ENCODE measurements around the gene DHX30. TPM values are rescaled to one million over a fixed set of nuclear protein-coding genes. Genes with fewer than 3 reads are reported as not detected.
A peak's percentile ranks its signal among the peaks of the same experiment; 100 is the strongest.

Gene DHX30
- total RNA-seq, 1 experiment from 2014 or later = 65.1 TPM

DNA sequence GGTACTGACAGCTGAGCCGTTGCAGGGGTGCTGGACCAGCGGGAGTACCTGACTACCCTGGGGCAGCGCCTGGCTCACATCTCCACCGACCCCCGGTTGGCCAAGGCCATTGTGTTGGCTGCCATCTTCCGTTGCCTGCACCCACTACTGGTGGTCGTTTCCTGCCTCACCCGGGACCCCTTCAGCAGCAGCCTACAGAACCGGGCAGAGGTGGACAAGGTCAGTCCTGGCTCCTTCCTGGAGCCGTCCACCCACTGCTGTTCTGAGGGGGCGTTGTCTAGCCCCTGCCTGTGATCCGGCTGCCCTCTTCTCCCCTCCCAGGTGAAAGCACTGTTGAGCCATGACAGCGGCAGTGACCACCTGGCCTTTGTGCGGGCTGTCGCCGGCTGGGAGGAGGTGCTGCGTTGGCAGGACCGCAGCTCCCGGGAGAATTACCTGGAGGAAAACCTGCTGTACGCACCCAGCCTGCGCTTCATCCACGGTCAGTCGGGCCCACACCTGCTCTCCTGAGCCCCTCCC, 45.7 kb downstream of the DHX30 start:
- TF ChIP-seq TCF7L2 (IDR thresholded peaks at IDR 0.05; ENCODE audit: low read depth, low read length) = no peak
- TF ChIP-seq SIN3A (IDR thresholded peaks at IDR 0.05; ENCODE audit: borderline replicate concordance, insufficient read depth, low read depth, low read length) = no peak
- TF ChIP-seq, protein P1, sequence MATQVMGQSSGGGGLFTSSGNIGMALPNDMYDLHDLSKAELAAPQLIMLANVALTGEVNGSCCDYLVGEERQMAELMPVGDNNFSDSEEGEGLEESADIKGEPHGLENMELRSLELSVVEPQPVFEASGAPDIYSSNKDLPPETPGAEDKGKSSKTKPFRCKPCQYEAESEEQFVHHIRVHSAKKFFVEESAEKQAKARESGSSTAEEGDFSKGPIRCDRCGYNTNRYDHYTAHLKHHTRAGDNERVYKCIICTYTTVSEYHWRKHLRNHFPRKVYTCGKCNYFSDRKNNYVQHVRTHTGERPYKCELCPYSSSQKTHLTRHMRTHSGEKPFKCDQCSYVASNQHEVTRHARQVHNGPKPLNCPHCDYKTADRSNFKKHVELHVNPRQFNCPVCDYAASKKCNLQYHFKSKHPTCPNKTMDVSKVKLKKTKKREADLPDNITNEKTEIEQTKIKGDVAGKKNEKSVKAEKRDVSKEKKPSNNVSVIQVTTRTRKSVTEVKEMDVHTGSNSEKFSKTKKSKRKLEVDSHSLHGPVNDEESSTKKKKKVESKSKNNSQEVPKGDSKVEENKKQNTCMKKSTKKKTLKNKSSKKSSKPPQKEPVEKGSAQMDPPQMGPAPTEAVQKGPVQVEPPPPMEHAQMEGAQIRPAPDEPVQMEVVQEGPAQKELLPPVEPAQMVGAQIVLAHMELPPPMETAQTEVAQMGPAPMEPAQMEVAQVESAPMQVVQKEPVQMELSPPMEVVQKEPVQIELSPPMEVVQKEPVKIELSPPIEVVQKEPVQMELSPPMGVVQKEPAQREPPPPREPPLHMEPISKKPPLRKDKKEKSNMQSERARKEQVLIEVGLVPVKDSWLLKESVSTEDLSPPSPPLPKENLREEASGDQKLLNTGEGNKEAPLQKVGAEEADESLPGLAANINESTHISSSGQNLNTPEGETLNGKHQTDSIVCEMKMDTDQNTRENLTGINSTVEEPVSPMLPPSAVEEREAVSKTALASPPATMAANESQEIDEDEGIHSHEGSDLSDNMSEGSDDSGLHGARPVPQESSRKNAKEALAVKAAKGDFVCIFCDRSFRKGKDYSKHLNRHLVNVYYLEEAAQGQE (IDR thresholded peaks at IDR 0.05; ENCODE audit: insufficient read depth in 1 of 2, low read depth in 2 of 2, low read length in 1 of 2) = no peak
- intact Hi-C loops (cut with micrococcal nuclease; ENCODE audit: unreplicated experiment) (no loop called here), in situ Hi-C loops (cut with HindIII; ENCODE audit: low pct_unique_long_range_greater_than_20kb, low sequenced_read_pairs) (no loop called here)
- ATAC-seq (no peak), DNase-seq (ENCODE audit: low read depth, low spot score) (no peak)
- Histone ChIP-seq H3K9me3 (ENCODE audit: control insufficient read depth, insufficient read depth, low read depth, low read length) (no peaks in the 10 kb centered on the region), H3K4me1 (ENCODE audit: control insufficient read depth, insufficient read depth, low read length) (no peaks in the 10 kb centered on the region), H3K27me3 (ENCODE audit: control insufficient read depth, insufficient read depth, low read length) (no peaks in the 10 kb centered on the region), H3K27ac (ENCODE audit: low read length) (no peak overlapping the region), H3K36me3 (ENCODE audit: control insufficient read depth, insufficient read depth, low read length) (peaks cover 2% of the 10 kb centered on the region; the same call in 1 of the 2 replicates), H3K4me3 (ENCODE audit: low read depth in 2 of 2, low read length in 2 of 2) (no peak overlapping the region)
- POLR2A ChIA-PET = no interaction called here
- CTCF ChIA-PET = no interaction called here
- BruUV-seq (replicated peaks) = no TSS peak

DNA sequence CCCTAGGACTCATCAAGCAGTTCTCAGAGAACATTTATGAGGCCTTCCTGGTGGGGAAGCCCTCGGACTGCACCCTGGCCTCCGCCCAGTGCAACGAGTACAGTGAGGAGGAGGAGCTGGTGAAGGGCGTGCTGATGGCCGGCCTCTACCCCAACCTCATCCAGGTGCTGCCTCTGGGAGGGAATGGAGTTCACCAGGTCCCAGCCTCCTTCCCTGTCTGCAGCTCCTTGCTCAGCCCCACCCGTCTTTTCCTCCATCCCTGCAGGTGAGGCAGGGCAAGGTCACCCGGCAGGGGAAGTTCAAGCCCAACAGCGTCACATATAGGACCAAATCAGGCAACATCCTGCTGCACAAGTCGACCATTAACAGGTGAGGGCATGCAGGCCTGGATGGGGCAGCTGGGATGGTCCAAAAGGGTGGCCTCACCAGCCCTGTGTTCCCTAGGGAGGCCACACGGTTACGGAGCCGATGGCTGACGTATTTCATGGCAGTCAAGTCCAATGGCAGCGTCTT, 46.3 kb downstream of the DHX30 start:
- ChIA-PET POLR2A (no interaction called here), CTCF (no interaction called here)
- H3K4me3 ChIP-seq (ENCODE audit: low read depth in 2 of 2, low read length in 2 of 2) = no peak overlapping the region
- no peaks in the 10 kb centered on the region for H3K27me3 ChIP-seq (ENCODE audit: control insufficient read depth, insufficient read depth, low read length)
- H3K36me3 ChIP-seq (ENCODE audit: control insufficient read depth, insufficient read depth, low read length) = 0 out of 2 replicates have a peak, but pooled peaks cover 2% of the 10 kb centered on the region
- DNase-seq (ENCODE audit: low read depth, low spot score) (no peak), ATAC-seq (0 out of 2 replicates have a peak, but pooled peaks have one; percentile 1)
- no TSS peak for BruUV-seq (replicated peaks)
- TF ChIP-seq, protein P2, sequence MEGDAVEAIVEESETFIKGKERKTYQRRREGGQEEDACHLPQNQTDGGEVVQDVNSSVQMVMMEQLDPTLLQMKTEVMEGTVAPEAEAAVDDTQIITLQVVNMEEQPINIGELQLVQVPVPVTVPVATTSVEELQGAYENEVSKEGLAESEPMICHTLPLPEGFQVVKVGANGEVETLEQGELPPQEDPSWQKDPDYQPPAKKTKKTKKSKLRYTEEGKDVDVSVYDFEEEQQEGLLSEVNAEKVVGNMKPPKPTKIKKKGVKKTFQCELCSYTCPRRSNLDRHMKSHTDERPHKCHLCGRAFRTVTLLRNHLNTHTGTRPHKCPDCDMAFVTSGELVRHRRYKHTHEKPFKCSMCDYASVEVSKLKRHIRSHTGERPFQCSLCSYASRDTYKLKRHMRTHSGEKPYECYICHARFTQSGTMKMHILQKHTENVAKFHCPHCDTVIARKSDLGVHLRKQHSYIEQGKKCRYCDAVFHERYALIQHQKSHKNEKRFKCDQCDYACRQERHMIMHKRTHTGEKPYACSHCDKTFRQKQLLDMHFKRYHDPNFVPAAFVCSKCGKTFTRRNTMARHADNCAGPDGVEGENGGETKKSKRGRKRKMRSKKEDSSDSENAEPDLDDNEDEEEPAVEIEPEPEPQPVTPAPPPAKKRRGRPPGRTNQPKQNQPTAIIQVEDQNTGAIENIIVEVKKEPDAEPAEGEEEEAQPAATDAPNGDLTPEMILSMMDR (IDR thresholded peaks at IDR 0.05) = no peak
- TF ChIP-seq SIN3A (IDR thresholded peaks at IDR 0.05; ENCODE audit: borderline replicate concordance, insufficient read depth, low read depth, low read length) = no peak
- H3K4me1 ChIP-seq (ENCODE audit: control insufficient read depth, insufficient read depth, low read length) = no peaks in the 10 kb centered on the region
- H3K9me3 ChIP-seq (ENCODE audit: control insufficient read depth, insufficient read depth, low read depth, low read length) = no peaks in the 10 kb centered on the region
- in situ Hi-C loops (cut with HindIII; ENCODE audit: low pct_unique_long_range_greater_than_20kb, low sequenced_read_pairs) = no loop called here
- intact Hi-C loops (cut with micrococcal nuclease; ENCODE audit: unreplicated experiment) = no loop called here
- no peak overlapping the region for H3K27ac ChIP-seq (ENCODE audit: low read length)

DNA sequence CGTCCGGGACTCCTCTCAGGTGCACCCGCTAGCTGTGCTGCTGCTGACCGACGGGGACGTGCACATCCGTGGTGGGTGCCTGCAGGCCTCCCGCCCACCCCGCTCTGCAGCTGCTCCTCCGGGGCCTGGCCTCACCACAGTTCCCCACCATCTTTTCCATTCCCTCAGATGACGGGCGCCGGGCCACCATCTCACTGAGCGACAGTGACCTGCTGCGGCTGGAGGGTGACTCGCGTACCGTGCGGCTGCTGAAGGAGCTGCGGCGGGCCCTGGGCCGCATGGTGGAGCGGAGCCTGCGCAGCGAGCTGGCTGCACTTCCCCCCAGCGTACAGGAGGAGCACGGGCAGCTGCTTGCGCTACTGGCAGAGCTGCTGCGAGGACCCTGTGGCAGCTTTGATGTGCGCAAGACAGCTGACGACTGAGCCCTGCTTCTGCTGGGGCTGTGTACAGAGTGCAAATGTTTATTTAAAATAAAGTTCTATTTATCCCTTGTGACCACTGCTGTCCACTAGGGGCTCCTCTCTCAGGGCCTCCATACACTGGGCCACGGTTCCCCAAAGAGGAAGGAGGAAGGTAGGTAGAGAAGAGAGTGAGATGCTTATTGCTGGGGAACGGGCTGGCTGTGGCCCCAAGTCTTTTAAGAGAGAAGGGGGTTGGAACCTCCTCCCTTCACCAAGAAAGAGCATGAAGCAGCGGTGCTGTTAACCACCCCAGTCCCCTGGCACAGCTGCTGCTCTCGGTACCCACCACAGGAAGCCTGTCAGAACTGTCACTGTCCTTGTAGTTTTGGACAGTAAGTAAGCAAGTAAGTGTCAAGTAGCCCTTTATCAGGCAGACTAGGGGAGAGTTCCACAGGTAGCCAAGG, 47.0 kb downstream of the DHX30 start:
- TF ChIP-seq, protein P2 (IDR thresholded peaks at IDR 0.05) = no peak; the same call in 1 of the 2 replicates
- TF ChIP-seq, protein P1 (IDR thresholded peaks at IDR 0.05; ENCODE audit: insufficient read depth in 1 of 2, low read depth in 2 of 2, low read length in 1 of 2) = no peak
- TF ChIP-seq TCF7L2 (IDR thresholded peaks at IDR 0.05; ENCODE audit: low read depth, low read length) = no peak
- no peak for TF ChIP-seq SIN3A (IDR thresholded peaks at IDR 0.05; ENCODE audit: borderline replicate concordance, insufficient read depth, low read depth, low read length)
- peak; percentile 50 for TF ChIP-seq POLR2AphosphoS5 (IDR thresholded peaks at IDR 0.05; ENCODE audit: low read depth, low read length)
- H3K27me3 ChIP-seq (ENCODE audit: control insufficient read depth, insufficient read depth, low read length) = no peaks in the 10 kb centered on the region
- H3K4me3 ChIP-seq (ENCODE audit: low read depth in 2 of 2, low read length in 2 of 2) = no peak overlapping the region
- DNase-seq (ENCODE audit: low read depth, low spot score) = no peak
- in situ Hi-C loops (cut with HindIII; ENCODE audit: low pct_unique_long_range_greater_than_20kb, low sequenced_read_pairs) (no loop called here), intact Hi-C loops (cut with micrococcal nuclease; ENCODE audit: unreplicated experiment) (loop anchor here (10.0 kb wide), 1 partner anchor 305 kb away; no protein-coding TSS in a partner anchor)
- H3K36me3 ChIP-seq (ENCODE audit: control insufficient read depth, insufficient read depth, low read length) = no peaks in the 10 kb centered on the region
- H3K4me1 ChIP-seq (ENCODE audit: control insufficient read depth, insufficient read depth, low read length) = no peaks in the 10 kb centered on the region
- BruUV-seq (replicated peaks) = no TSS peak
- ChIA-PET POLR2A (no interaction called here), CTCF (no interaction called here)
- peak; percentile 62 for ATAC-seq
- H3K27ac ChIP-seq (ENCODE audit: low read length) = no peak overlapping the region
- H3K9me3 ChIP-seq (ENCODE audit: control insufficient read depth, insufficient read depth, low read depth, low read length) = no peaks in the 10 kb centered on the region
